Stomach (tissue), 4 donors: ENCODE measurements around the gene SEMA3F.

Experiments
- CTCF ChIP-seq, 7 experiments: fragments of 450-650 bp in 4 of 7; fragments of 200-600 bp in 3 of 7; sonication (generic) in 3 of 7; IDR thresholded peaks; one replicate each; pipeline ENCODE4 v1.5.1; 2016 to 2019; ENCODE audit warnings: antibody characterized with exemption in 7 of 7, control low read depth in 2 of 7, mild to moderate bottlenecking in 1 of 7
- EP300 ChIP-seq: sonication (generic); formaldehyde crosslinking; IDR thresholded peaks from one replicate; pipeline ENCODE4 v1.6.1; 2017; ENCODE audit warnings: antibody characterized with exemption
- POLR2A ChIP-seq, 4 donors: fragments of 450-650 bp; IDR thresholded peaks; one replicate each; pipeline ENCODE4 v1.6.1; 2016; ENCODE audit warnings: antibody characterized with exemption in 4 of 4, control low read depth in 2 of 4, mild to moderate bottlenecking in 1 of 4, moderate library complexity in 1 of 4
- POLR2AphosphoS5 ChIP-seq, 3 donors: sonication (generic); formaldehyde crosslinking; IDR thresholded peaks; one replicate each; pipeline ENCODE4 v1.6.1; 2016; ENCODE audit warnings: antibody characterized with exemption in 3 of 3

GRCh38 chr3:50236484-50237132, 81.5 kb downstream of the SEMA3F start:
- TF ChIP-seq CTCF (IDR thresholded peaks at IDR 0.05) (no peak), POLR2AphosphoS5 (IDR thresholded peaks at IDR 0.05) (no peak), POLR2A (IDR thresholded peaks at IDR 0.05) (no peak), EP300 (no peak)
